B cell (primary cell): ENCODE data around the gene LGI1. TPM values are rescaled to one million over a fixed set of nuclear protein-coding genes. Genes with fewer than 3 reads are reported as not detected.

ENCODE experiments used
- ATAC-seq: fragments of 200-7000 bp; cut with Tn5 transposase; one replicate; pipeline ENCODE4 v1.10.0; 2021; ENCODE audit warnings: low read depth, mild to moderate bottlenecking, moderate number of reproducible peaks, moderate library complexity
- CTCF ChIA-PET: fragments of 350-600 bp; sonication (Branson Sonifier 250); formaldehyde crosslinking; loops from one replicate; lab custom pipeline; 2021; ENCODE audit warnings: antibody characterized with exemption, inconsistent platforms; lab: Charles Lee
- POLR2A ChIA-PET: fragments of 350-600 bp; sonication (Branson Sonifier 250); formaldehyde crosslinking; loops from one replicate; lab custom pipeline; 2021; ENCODE audit warnings: antibody characterized with exemption; lab: Charles Lee
- DNase-seq: peaks from one replicate; pipeline ENCODE4 v3.0.0; 2013
- H2AFZ ChIP-seq: 2 replicates; pipeline ENCODE4 v1.6.1; 2012; ENCODE audit warnings: mild to moderate bottlenecking, low read depth, low read length; ENCODE audit not compliant: insufficient read depth, poor library complexity, severe bottlenecking
- H3K27ac ChIP-seq, 2 donors: 1 replicate in 1 of 2; 2 replicates in 1 of 2; pipeline ENCODE4 v1.5.1; 2012 to 2013; ENCODE audit warnings: low read length in 2 of 2, mild to moderate bottlenecking in 2 of 2, moderate library complexity in 1 of 2
- H3K27me3 ChIP-seq, 4 experiments: fragments of 200-600 bp in 1 of 4; sonication (generic) in 1 of 4; replicated peaks in 1 of 4; 1 replicate in 2 of 4; 2 replicates in 2 of 4; pipeline versions ENCODE4 v1.6.1 to v1.7.0; 2013 to 2016; ENCODE audit warnings: low read length in 3 of 4, mild to moderate bottlenecking in 2 of 4, mixed read lengths in 1 of 4, moderate library complexity in 1 of 4; ENCODE audit not compliant: insufficient read depth in 4 of 4, control insufficient read depth in 3 of 4; ENCODE audit errors: control extremely low read depth in 1 of 4
- H3K36me3 ChIP-seq, 2 experiments: replicated peaks in 1 of 2; 1 replicate in 1 of 2; 2 replicates in 1 of 2; pipeline versions ENCODE4 v1.6.1 to v1.7.1; 2013; ENCODE audit warnings: low read length in 1 of 2; ENCODE audit not compliant: insufficient read depth in 2 of 2, control insufficient read depth in 1 of 2; ENCODE audit errors: control extremely low read depth in 1 of 2, extremely low read depth in 1 of 2
- H3K4me1 ChIP-seq, 2 donors: fragments of 200-600 bp in 1 of 2; sonication (generic) in 1 of 2; 1 replicate in 1 of 2; 2 replicates in 1 of 2; pipeline versions ENCODE4 v1.5.1 to v1.6.1; 2013 to 2017; ENCODE audit warnings: low read length in 2 of 2; ENCODE audit not compliant: control insufficient read depth in 2 of 2, insufficient read depth in 2 of 2
- H3K4me2 ChIP-seq: replicated peaks from 2 replicates; pipeline ENCODE3; 2012; ENCODE audit warnings: mild to moderate bottlenecking, low read depth, low read length; ENCODE audit not compliant: poor library complexity, severe bottlenecking
- H3K4me3 ChIP-seq, 5 experiments: fragments of 200-600 bp in 1 of 5; sonication (generic) in 1 of 5; 1 replicate in 3 of 5; 2 replicates in 2 of 5; pipeline versions ENCODE4 v1.5.1 to v1.7.0; 2011 to 2016; ENCODE audit warnings: low read length in 4 of 5, mild to moderate bottlenecking in 4 of 5, low read depth in 2 of 5, control low read depth in 1 of 5, moderate library complexity in 1 of 5; ENCODE audit not compliant: insufficient read depth in 1 of 5; ENCODE audit errors: control extremely low read depth in 1 of 5, extremely low read depth in 1 of 5
- H3K79me2 ChIP-seq: fragments of 200-600 bp; sonication (generic); one replicate; pipeline ENCODE4 v1.6.0; 2016; ENCODE audit warnings: low read length; ENCODE audit not compliant: control insufficient read depth, insufficient read depth
- H3K9ac ChIP-seq: fragments of 200-600 bp; sonication (generic); 2 replicates; pipeline ENCODE4 v1.6.1; 2017; ENCODE audit warnings: mild to moderate bottlenecking, low read length, moderate library complexity
- H3K9me3 ChIP-seq, 3 donors: one replicate each; pipeline versions ENCODE4 v1.6.1 to v1.7.1; 2013; ENCODE audit warnings: low read length in 2 of 3; ENCODE audit not compliant: control insufficient read depth in 2 of 3, insufficient read depth in 1 of 3; ENCODE audit errors: control extremely low read depth in 1 of 3
- H4K20me1 ChIP-seq: 2 replicates; pipeline ENCODE4 v1.6.0; 2012; ENCODE audit warnings: mild to moderate bottlenecking, low read length; ENCODE audit not compliant: insufficient read depth, control insufficient read depth, poor library complexity, severe bottlenecking
- H3K27ac Mint-ChIP-seq: one replicate; pipeline ENCODE4 v1.8.0; 2021; ENCODE audit warnings: mixed read lengths
- H3K27me3 Mint-ChIP-seq: one replicate; pipeline ENCODE4 v1.8.0; 2021; ENCODE audit warnings: mixed read lengths
- H3K4me1 Mint-ChIP-seq: one replicate; pipeline ENCODE4 v1.8.0; 2021; ENCODE audit warnings: mixed read lengths
- H3K4me3 Mint-ChIP-seq: one replicate; pipeline ENCODE4 v1.8.0; 2021; ENCODE audit warnings: mixed read lengths
- H3K9me3 Mint-ChIP-seq: one replicate; pipeline ENCODE4 v1.8.0; 2022; ENCODE audit warnings: mixed read lengths; ENCODE audit not compliant: insufficient read depth
- EZH2 ChIP-seq: IDR thresholded peaks from 2 replicates; pipeline ENCODE4 v1.6.1; 2012; ENCODE audit warnings: borderline replicate concordance, low read depth, mild to moderate bottlenecking, moderate library complexity, low read length; ENCODE audit not compliant: insufficient read depth, poor library complexity, severe bottlenecking
- WGBS: methylation state at CpG from one replicate; pipeline ENCODE4 v1.1.5; 2013; ENCODE audit warnings: missing lambda C conversion rate; ENCODE audit not compliant: insufficient coverage; 5-methylcytosine and 5-hydroxymethylcytosine counted together
- intact Hi-C: fragments of 100-400 bp; cut with micrococcal nuclease; formaldehyde crosslinking; loops from one replicate; pipeline ENCODE4 v1.10.0; 2022
- polyA plus RNA-seq: library from polyadenylated mRNA; depleted of rRNA; stranded (reverse); fragments of >200 nt; gene quantifications from 2 replicates; pipeline ENCODE4 v1.2.3, GENCODE V29; 2012
- total RNA-seq, 2 donors: library from RNA; stranded (reverse); fragments of 120-200 nt in 1 of 2; gene quantifications; 1 replicate in 1 of 2; 2 replicates in 1 of 2; pipeline versions ENCODE4 v1.2.3 to v1.2.4, GENCODE V29; 2013 to 2022
- TF ChIP-seq, protein P1 (sequence below): fragments of 200-600 bp; IDR thresholded peaks from one replicate; pipeline ENCODE4 v1.8.0; 2022; ENCODE audit warnings: antibody characterized with exemption, mild to moderate bottlenecking

The LGI1 gene
- total and polyA plus RNA-seq, 2 donors (not counting 1 experiment from before 2014, with no cell fraction given) = not detected

DNA sequence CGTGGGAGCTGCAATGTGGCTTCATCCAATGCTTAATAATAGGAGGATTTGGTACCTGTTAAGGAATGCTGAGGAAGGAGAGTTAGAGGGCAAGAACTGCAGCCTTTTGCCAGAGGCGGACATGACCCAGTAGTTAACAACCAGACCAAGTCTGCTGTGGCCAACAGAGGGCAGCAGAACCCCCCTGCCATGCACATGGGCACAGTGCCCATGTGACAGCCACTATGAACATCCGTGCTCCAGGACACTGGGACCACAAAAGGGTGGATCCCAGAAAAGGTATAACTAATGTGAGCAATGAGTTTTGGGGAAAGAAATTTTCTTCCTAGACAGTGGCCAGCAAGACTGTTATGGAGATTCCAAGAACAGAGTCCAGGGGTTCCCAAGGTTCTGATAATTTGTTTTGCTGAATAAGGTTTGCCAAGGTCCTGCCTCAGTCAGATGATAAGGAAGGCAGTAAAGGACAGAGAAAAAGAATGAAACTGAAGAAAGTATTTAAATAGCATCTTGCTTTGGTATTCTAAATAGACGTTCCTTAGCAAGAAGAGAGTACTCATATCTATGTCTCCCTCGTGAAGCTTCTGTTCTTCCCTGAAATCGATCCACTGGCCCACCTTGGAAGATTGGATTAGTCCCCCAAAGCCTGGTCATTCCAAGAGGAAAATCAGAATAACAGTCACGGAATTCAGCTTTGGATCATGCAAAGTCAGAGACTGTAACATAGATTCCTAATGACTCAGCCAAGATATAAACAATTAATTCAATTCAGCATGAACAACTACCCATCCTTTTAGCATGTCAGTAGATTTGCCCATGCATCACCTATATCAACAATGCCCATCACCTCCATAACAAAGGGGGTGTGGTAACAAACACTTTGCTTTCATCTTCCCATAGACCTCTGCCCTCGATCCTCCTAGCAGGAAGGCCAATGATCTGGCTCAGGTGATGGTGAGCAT lies 56.0 kb downstream of the LGI1 start:
- ChIA-PET POLR2A (no interaction called here), CTCF (interaction anchor here (1.0 to 3.6 kb wide), 4 partner anchors 9 to 631 kb away, joined by 3 to 40 read pairs (median 6); partner anchors contain the start of gene FRA10AC1)
- Histone ChIP-seq H3K4me3 (no peak overlapping the region), H3K9ac (no peak overlapping the region), H3K4me1 (no peaks in the 10 kb centered on the region), H4K20me1 (no peaks in the 10 kb centered on the region), H3K36me3 (no peaks in the 10 kb centered on the region), H2AFZ (no peak overlapping the region), H3K27me3 (peaks cover 0 to 11% (median 6%) of the 10 kb centered on the region in 4 experiments), H3K9me3 (peaks cover 0 to 2% (median 0%) of the 10 kb centered on the region in 3 donors), H3K79me2 (no peaks in the 10 kb centered on the region), H3K4me2 (no peak overlapping the region), H3K27ac (no peak overlapping the region)
- Mint-ChIP-seq H3K4me1 (no peaks in the 10 kb centered on the region), H3K9me3 (no peaks in the 10 kb centered on the region), H3K4me3 (no peak overlapping the region), H3K27ac (no peak overlapping the region), H3K27me3 (peaks cover 61% of the 10 kb centered on the region)
- WGBS = 68% methylated on average over 5 of the region's 8 CpGs
- DNase-seq = peak; percentile 38
- ATAC-seq = no peak
- intact Hi-C loops = no loop called here
- TF ChIP-seq EZH2 = no peak
- TF ChIP-seq, protein P1, sequence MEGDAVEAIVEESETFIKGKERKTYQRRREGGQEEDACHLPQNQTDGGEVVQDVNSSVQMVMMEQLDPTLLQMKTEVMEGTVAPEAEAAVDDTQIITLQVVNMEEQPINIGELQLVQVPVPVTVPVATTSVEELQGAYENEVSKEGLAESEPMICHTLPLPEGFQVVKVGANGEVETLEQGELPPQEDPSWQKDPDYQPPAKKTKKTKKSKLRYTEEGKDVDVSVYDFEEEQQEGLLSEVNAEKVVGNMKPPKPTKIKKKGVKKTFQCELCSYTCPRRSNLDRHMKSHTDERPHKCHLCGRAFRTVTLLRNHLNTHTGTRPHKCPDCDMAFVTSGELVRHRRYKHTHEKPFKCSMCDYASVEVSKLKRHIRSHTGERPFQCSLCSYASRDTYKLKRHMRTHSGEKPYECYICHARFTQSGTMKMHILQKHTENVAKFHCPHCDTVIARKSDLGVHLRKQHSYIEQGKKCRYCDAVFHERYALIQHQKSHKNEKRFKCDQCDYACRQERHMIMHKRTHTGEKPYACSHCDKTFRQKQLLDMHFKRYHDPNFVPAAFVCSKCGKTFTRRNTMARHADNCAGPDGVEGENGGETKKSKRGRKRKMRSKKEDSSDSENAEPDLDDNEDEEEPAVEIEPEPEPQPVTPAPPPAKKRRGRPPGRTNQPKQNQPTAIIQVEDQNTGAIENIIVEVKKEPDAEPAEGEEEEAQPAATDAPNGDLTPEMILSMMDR = peak; percentile 45
